B cell (primary cell): Measurements from ENCODE around the gene FAM81A. TPM values are rescaled to one million over a fixed set of nuclear protein-coding genes. Genes with fewer than 3 reads are reported as not detected.

Experiments
- ATAC-seq: fragments of 200-7000 bp; cut with Tn5 transposase; one replicate; pipeline ENCODE4 v1.10.0; 2021; ENCODE audit warnings: low read depth, mild to moderate bottlenecking, moderate number of reproducible peaks, moderate library complexity
- CTCF ChIA-PET: fragments of 350-600 bp; sonication (Branson Sonifier 250); formaldehyde crosslinking; loops from one replicate; lab custom pipeline; 2021; ENCODE audit warnings: antibody characterized with exemption, inconsistent platforms; lab: Charles Lee
- POLR2A ChIA-PET: fragments of 350-600 bp; sonication (Branson Sonifier 250); formaldehyde crosslinking; loops from one replicate; lab custom pipeline; 2021; ENCODE audit warnings: antibody characterized with exemption; lab: Charles Lee
- DNase-seq: peaks from one replicate; pipeline ENCODE4 v3.0.0; 2013
- H2AFZ ChIP-seq: 2 replicates; pipeline ENCODE4 v1.6.1; 2012; ENCODE audit warnings: mild to moderate bottlenecking, low read depth, low read length; ENCODE audit not compliant: insufficient read depth, poor library complexity, severe bottlenecking
- H3K27ac ChIP-seq, 2 donors: 1 replicate in 1 of 2; 2 replicates in 1 of 2; pipeline ENCODE4 v1.5.1; 2012 to 2013; ENCODE audit warnings: low read length in 2 of 2, mild to moderate bottlenecking in 2 of 2, moderate library complexity in 1 of 2
- H3K27me3 ChIP-seq, 4 experiments: fragments of 200-600 bp in 1 of 4; sonication (generic) in 1 of 4; replicated peaks in 1 of 4; 1 replicate in 2 of 4; 2 replicates in 2 of 4; pipeline versions ENCODE4 v1.6.1 to v1.7.0; 2013 to 2016; ENCODE audit warnings: low read length in 3 of 4, mild to moderate bottlenecking in 2 of 4, mixed read lengths in 1 of 4, moderate library complexity in 1 of 4; ENCODE audit not compliant: insufficient read depth in 4 of 4, control insufficient read depth in 3 of 4; ENCODE audit errors: control extremely low read depth in 1 of 4
- H3K36me3 ChIP-seq, 2 experiments: replicated peaks in 1 of 2; 1 replicate in 1 of 2; 2 replicates in 1 of 2; pipeline versions ENCODE4 v1.6.1 to v1.7.1; 2013; ENCODE audit warnings: low read length in 1 of 2; ENCODE audit not compliant: insufficient read depth in 2 of 2, control insufficient read depth in 1 of 2; ENCODE audit errors: control extremely low read depth in 1 of 2, extremely low read depth in 1 of 2
- H3K4me1 ChIP-seq, 2 donors: fragments of 200-600 bp in 1 of 2; sonication (generic) in 1 of 2; 1 replicate in 1 of 2; 2 replicates in 1 of 2; pipeline versions ENCODE4 v1.5.1 to v1.6.1; 2013 to 2017; ENCODE audit warnings: low read length in 2 of 2; ENCODE audit not compliant: control insufficient read depth in 2 of 2, insufficient read depth in 2 of 2
- H3K4me2 ChIP-seq: replicated peaks from 2 replicates; pipeline ENCODE3; 2012; ENCODE audit warnings: mild to moderate bottlenecking, low read depth, low read length; ENCODE audit not compliant: poor library complexity, severe bottlenecking
- H3K4me3 ChIP-seq, 5 experiments: fragments of 200-600 bp in 1 of 5; sonication (generic) in 1 of 5; 1 replicate in 3 of 5; 2 replicates in 2 of 5; pipeline versions ENCODE4 v1.5.1 to v1.7.0; 2011 to 2016; ENCODE audit warnings: low read length in 4 of 5, mild to moderate bottlenecking in 4 of 5, low read depth in 2 of 5, control low read depth in 1 of 5, moderate library complexity in 1 of 5; ENCODE audit not compliant: insufficient read depth in 1 of 5; ENCODE audit errors: control extremely low read depth in 1 of 5, extremely low read depth in 1 of 5
- H3K79me2 ChIP-seq: fragments of 200-600 bp; sonication (generic); one replicate; pipeline ENCODE4 v1.6.0; 2016; ENCODE audit warnings: low read length; ENCODE audit not compliant: control insufficient read depth, insufficient read depth
- H3K9ac ChIP-seq: fragments of 200-600 bp; sonication (generic); 2 replicates; pipeline ENCODE4 v1.6.1; 2017; ENCODE audit warnings: mild to moderate bottlenecking, low read length, moderate library complexity
- H3K9me3 ChIP-seq, 3 donors: one replicate each; pipeline versions ENCODE4 v1.6.1 to v1.7.1; 2013; ENCODE audit warnings: low read length in 2 of 3; ENCODE audit not compliant: control insufficient read depth in 2 of 3, insufficient read depth in 1 of 3; ENCODE audit errors: control extremely low read depth in 1 of 3
- H4K20me1 ChIP-seq: 2 replicates; pipeline ENCODE4 v1.6.0; 2012; ENCODE audit warnings: mild to moderate bottlenecking, low read length; ENCODE audit not compliant: insufficient read depth, control insufficient read depth, poor library complexity, severe bottlenecking
- H3K27ac Mint-ChIP-seq: one replicate; pipeline ENCODE4 v1.8.0; 2021; ENCODE audit warnings: mixed read lengths
- H3K27me3 Mint-ChIP-seq: one replicate; pipeline ENCODE4 v1.8.0; 2021; ENCODE audit warnings: mixed read lengths
- H3K4me1 Mint-ChIP-seq: one replicate; pipeline ENCODE4 v1.8.0; 2021; ENCODE audit warnings: mixed read lengths
- H3K4me3 Mint-ChIP-seq: one replicate; pipeline ENCODE4 v1.8.0; 2021; ENCODE audit warnings: mixed read lengths
- H3K9me3 Mint-ChIP-seq: one replicate; pipeline ENCODE4 v1.8.0; 2022; ENCODE audit warnings: mixed read lengths; ENCODE audit not compliant: insufficient read depth
- CTCF ChIP-seq: fragments of 200-600 bp; IDR thresholded peaks from one replicate; pipeline ENCODE4 v1.8.0; 2022; ENCODE audit warnings: antibody characterized with exemption, mild to moderate bottlenecking
- EZH2 ChIP-seq: IDR thresholded peaks from 2 replicates; pipeline ENCODE4 v1.6.1; 2012; ENCODE audit warnings: borderline replicate concordance, low read depth, mild to moderate bottlenecking, moderate library complexity, low read length; ENCODE audit not compliant: insufficient read depth, poor library complexity, severe bottlenecking
- WGBS: methylation state at CpG from one replicate; pipeline ENCODE4 v1.1.5; 2013; ENCODE audit warnings: missing lambda C conversion rate; ENCODE audit not compliant: insufficient coverage; 5-methylcytosine and 5-hydroxymethylcytosine counted together
- intact Hi-C: fragments of 100-400 bp; cut with micrococcal nuclease; formaldehyde crosslinking; loops from one replicate; pipeline ENCODE4 v1.10.0; 2022
- polyA plus RNA-seq: library from polyadenylated mRNA; depleted of rRNA; stranded (reverse); fragments of >200 nt; gene quantifications from 2 replicates; pipeline ENCODE4 v1.2.3, GENCODE V29; 2012
- total RNA-seq, 2 donors: library from RNA; stranded (reverse); fragments of 120-200 nt in 1 of 2; gene quantifications; 1 replicate in 1 of 2; 2 replicates in 1 of 2; pipeline versions ENCODE4 v1.2.3 to v1.2.4, GENCODE V29; 2013 to 2022

Gene FAM81A
- total and polyA plus RNA-seq, 2 donors (not counting 1 experiment from before 2014, with no cell fraction given) = 2.0 to 3.9 TPM

DNA sequence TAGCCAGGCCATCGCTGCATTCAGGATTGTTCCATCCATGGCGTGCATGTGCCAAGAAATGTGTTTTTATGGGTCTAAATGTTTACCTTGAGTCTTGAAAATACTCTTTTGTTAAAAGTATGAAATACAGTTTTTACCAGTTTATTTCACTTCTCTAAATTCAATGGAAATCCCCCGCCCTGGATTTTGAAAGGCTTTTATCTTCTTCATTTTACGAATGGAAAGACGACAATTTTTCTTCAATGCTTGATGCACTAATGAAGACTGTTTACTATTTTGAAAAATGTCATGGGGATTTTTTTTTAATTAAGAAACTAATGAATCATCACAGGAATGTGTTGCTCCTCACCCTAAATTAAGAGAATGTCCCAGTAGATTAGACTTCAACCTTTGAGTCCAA, 83.5 kb downstream of the FAM81A start:
- ChIA-PET POLR2A (no interaction called here), CTCF (interaction anchor here (15.4 kb wide), 1 partner anchor 9 kb away, joined by 207 read pairs; no protein-coding TSS in a partner anchor)
- DNase-seq (peak; percentile 66), ATAC-seq (peak; percentile 7)
- Mint-ChIP-seq H3K4me3 (peak overlapping the region; percentile 75), H3K27me3 (no peaks in the 10 kb centered on the region), H3K27ac (peak overlapping the region; percentile 88), H3K4me1 (peaks cover 67% of the 10 kb centered on the region), H3K9me3 (no peaks in the 10 kb centered on the region)
- no peaks in the 10 kb centered on the region for H3K36me3 ChIP-seq
- intact Hi-C loops = loop anchor here (2.0 to 10.0 kb wide), 3 partner anchors 219 to 1477 kb away; partner anchors contain the start of gene SLTM
- peak overlapping the region; percentile 65 to 94 for H3K27ac ChIP-seq
- TF ChIP-seq EZH2 (no peak), CTCF (no peak)
- peak overlapping the region; percentile 64 for H3K4me2 ChIP-seq
- H4K20me1 ChIP-seq = no peaks in the 10 kb centered on the region
- peak overlapping the region; percentile 4 for H3K9ac ChIP-seq
- peak overlapping the region in 2 of 5 experiments; percentile 12 to 23 for H3K4me3 ChIP-seq
- no peaks in the 10 kb centered on the region for H3K79me2 ChIP-seq
- WGBS = no CpG with 5 or more reads among the region's 5 CpGs
- peaks cover 79% of the 10 kb centered on the region in 2 donors for H3K4me1 ChIP-seq
- no peak overlapping the region for H2AFZ ChIP-seq
- H3K9me3 ChIP-seq = peaks cover 0 to 3% (median 0%) of the 10 kb centered on the region in 3 donors
- H3K27me3 ChIP-seq = no peaks in the 10 kb centered on the region

GRCh38 chr15:59522988-59523461, 85.0 kb downstream of the FAM81A start:
- H4K20me1 ChIP-seq = no peaks in the 10 kb centered on the region
- Mint-ChIP-seq H3K27ac (peak overlapping the region; percentile 93), H3K9me3 (no peaks in the 10 kb centered on the region), H3K4me3 (peak overlapping the region; percentile 77), H3K27me3 (no peaks in the 10 kb centered on the region), H3K4me1 (peaks cover 57% of the 10 kb centered on the region)
- ATAC-seq (peak; percentile 40), DNase-seq (peak; percentile 75)
- H3K36me3 ChIP-seq = no peaks in the 10 kb centered on the region
- WGBS = 38% methylated on average over 5 of the region's 15 CpGs
- TF ChIP-seq EZH2 (no peak), CTCF (no peak)
- peak overlapping the region; percentile 64 for H3K4me2 ChIP-seq
- no peaks in the 10 kb centered on the region for H3K79me2 ChIP-seq
- H3K27ac ChIP-seq = peak overlapping the region; percentile 72 to 94
- peaks cover 63 to 64% of the 10 kb centered on the region in 2 donors for H3K4me1 ChIP-seq
- H3K9me3 ChIP-seq = peaks cover 0 to 3% (median 0%) of the 10 kb centered on the region in 3 donors
- no peaks in the 10 kb centered on the region for H3K27me3 ChIP-seq
- intact Hi-C loops = loop anchor here (5.0 to 10.0 kb wide), 2 partner anchors 221 to 1478 kb away; no protein-coding TSS in a partner anchor
- POLR2A ChIA-PET = interaction anchor here (0.6 to 0.8 kb wide), 2 partner anchors 13 to 110 kb away, joined by 4 to 5 read pairs; no protein-coding TSS in a partner anchor
- peak overlapping the region; percentile 45 for H2AFZ ChIP-seq
- CTCF ChIA-PET = interaction anchor here (0.8 to 2.9 kb wide), 16 partner anchors 8 to 541 kb away, joined by 3 to 28 read pairs (median 4); partner anchors contain the start of gene BNIP2
- H3K4me3 ChIP-seq = peak overlapping the region in 1 of 5 experiments; percentile 11
- H3K9ac ChIP-seq = peak overlapping the region; percentile 8
